Measurements from ENCODE around the gene PCDHB3.
"Not testable (repeated sequence)": the region's sequence is repeated elsewhere in the genome, so short reads cannot be mapped to it uniquely, and the experiment has no call there.

The PCDHB3 gene

DNA sequence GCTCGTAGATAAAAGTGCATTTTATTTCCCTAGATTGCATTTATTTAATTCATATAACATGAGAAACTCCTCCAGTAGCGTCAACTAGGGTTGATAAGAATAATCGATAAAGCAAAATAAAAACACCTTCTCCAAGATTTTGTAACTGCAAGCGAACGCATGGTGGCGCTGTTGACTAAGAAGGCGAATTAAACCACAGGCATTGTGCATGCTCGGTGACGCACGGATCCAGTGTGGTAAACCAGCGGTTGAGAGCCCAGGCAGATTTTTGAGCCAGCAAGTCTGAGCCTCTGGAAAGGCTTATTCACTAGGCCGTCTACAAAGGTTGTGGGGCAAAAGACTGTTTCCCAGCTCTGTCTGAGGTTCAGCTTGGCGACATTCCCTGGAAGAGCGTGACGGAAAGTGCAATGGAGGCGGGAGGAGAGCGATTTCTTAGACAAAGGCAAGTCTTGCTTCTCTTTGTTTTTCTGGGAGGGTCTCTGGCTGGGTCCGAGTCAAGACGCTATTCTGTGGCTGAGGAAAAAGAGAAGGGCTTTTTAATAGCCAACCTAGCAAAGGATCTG is at the start of gene PCDHB3:
PCDHB3 (plus strand) TSS at position 231 of the 563 bp plus-strand sequence; CDS start at position 408, 177 bp downstream.
- peak; percentile 21 for DNase-seq

GRCh38 chr5:141050622-141051520 is 49.4 kb upstream of the PCDHB3 start, which contains the start of gene PCDHB1:
PCDHB1 (plus strand) TSS chr5:141051374; CDS start chr5:141051471, 97 bp downstream.
- DNase-seq: no peak

DNA sequence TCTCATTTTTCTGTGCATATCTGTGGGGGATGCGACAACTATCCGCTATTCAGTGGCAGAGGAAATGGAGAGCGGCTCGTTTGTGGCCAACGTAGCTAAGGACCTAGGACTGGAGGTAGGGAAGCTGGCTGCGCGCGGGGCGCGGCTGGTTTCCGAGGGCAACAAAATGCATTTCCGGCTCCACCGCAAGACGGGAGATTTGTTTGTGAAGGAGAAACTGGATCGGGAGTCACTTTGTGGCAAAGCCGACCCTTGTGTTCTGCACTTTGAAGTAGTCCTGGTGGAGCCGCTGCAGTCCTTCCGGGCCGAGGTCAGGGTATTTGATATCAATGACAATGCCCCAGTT is 48.8 kb upstream of the PCDHB3 start:
- DNase-seq: no peak

GRCh38 chr5:141077826-141078225 is 22.4 kb upstream of the PCDHB3 start:
- DNase-seq: no peak

DNA sequence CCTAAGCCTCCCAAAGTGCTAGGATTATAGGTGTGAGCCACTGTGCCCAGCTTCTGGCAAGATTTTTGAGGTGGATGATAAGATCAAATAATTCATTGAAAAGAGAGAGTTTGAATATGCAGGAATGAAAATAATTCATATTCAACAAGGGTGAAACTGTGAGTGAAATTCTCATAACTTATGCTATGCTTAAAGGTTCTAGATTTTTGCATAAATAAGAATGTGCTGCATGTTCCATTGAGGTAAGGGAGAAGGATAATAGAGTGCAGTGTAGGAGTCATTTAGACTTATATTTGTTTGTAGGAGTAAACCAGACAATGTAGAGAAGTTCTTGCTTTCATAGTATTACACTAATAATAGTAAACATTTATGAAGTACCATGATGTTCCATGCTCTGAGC is 18.0 kb upstream of the PCDHB3 start:
- DNase-seq: no peak

DNA sequence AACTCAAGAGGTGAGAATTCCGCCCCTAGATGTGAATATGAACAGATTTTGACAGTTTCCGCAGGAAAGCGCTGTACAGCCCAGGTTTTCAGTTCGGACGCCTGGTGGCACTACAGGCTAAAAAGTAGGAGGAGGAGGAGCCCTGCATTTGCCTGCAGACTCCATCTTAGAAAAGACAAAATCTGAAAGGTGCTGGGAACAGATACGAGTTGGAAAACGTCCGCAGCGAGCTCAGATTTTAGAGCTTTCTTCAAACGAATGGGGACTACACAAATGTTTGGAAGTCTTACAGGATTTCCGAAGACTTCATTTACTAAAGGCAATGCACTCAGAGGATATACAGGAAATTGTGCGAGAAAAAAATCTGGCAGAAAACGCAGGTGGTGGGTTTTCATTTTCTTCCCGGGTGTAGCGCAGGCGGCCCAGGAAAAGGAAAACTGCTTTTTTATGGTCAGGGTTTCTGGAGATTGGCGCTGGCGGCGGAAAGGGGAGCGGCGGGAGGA is 15.7 kb upstream of the PCDHB3 start:
- DNase-seq: peak; percentile 42

DNA sequence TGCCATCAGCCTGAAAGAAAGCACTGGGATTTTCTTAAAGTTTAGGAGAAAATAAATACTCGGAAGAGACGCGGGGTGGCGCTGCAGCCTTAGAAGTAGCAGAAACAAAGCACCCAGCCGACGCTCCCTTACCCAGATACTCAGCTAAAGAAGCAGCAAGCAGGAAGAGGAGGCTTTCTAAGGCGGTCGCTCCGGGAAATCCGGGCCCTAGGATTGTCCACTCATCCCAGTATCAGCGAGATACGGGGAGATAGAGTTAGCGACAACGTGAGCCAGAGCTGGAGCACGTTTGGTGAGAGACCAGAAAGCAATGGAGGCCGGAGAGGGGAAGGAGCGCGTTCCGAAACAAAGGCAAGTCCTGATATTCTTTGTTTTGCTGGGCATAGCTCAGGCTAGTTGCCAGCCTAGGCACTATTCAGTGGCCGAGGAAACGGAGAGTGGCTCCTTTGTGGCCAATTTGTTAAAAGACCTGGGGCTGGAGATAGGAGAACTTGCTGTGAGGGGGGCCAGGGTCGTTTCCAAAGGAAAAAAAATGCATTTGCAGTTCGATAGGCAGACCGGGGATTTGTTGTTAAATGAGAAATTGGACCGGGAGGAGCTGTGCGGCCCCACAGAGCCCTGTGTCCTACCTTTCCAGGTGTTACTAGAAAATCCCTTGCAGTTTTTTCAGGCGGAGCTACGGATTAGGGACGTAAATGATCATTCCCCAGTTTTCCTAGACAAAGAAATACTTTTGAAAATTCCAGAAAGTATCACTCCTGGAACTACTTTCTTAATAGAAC is 5.6 kb upstream of the PCDHB3 start, which contains the start of gene PCDHB2:
PCDHB2 (plus strand) TSS at position 135 of the 782 bp plus-strand sequence; CDS start at position 311, 176 bp downstream.
- DNase-seq: no peak

DNA sequence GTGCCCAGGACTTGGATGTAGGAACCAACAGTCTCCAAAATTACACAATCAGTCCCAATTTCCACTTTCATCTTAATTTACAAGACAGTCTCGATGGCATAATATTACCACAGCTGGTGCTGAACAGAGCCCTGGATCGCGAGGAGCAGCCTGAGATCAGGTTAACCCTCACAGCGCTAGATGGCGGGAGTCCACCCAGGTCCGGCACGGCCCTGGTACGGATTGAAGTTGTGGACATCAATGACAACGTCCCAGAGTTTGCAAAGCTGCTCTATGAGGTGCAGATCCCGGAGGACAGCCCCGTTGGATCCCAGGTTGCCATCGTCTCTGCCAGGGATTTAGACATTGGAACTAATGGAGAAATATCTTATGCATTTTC is 5.0 kb upstream of the PCDHB3 start:
- DNase-seq: no peak

GRCh38 chr5:141096181-141096580 is 4.1 kb upstream of the PCDHB3 start:
- not testable (repeated sequence) for DNase-seq

DNA sequence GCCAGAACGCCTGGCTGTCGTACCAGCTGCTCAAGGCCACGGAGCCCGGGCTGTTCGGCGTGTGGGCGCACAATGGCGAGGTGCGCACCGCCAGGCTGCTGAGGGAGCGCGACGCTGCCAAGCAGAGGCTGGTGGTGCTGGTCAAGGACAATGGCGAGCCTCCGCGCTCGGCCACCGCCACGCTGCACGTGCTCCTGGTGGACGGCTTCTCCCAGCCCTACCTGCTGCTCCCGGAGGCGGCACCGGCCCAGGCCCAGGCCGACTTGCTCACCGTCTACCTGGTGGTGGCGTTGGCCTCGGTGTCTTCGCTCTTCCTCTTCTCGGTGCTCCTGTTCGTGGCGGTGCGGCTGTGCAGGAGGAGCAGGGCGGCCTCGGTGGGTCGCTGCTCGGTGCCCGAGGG is 3.7 kb upstream of the PCDHB3 start:
- DNase-seq: not testable (repeated sequence)

- DNase-seq: no peak
Measured at GRCh38 chr5:141101059-141101458, 786 bp downstream of the PCDHB3 start.

DNA sequence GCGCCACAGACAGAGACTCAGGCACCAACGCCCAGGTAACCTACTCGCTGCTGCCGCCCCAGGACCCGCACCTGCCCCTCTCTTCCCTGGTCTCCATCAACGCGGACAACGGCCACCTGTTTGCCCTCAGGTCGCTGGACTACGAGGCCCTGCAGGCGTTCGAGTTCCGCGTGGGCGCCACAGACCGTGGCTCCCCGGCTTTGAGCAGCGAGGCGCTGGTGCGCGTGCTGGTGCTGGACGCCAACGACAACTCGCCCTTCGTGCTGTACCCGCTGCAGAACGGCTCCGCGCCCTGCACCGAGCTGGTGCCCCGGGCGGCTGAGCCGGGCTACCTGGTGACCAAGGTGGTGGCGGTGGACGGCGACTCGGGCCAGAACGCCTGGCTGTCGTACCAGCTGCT is 1.8 kb downstream of the PCDHB3 start:
- not testable (repeated sequence) for DNase-seq

DNA sequence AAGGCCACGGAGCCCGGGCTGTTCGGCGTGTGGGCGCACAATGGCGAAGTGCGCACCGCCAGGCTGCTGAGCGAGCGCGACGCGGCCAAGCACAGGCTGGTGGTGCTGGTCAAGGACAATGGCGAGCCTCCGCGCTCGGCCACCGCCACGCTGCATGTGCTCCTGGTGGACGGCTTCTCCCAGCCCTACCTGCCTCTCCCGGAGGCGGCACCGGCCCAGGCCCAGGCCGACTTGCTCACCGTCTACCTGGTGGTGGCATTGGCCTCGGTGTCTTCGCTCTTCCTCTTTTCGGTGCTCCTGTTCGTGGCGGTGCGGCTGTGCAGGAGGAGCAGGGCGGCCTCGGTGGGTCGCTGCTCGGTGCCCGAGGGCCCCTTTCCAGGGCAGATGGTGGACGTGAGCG is 2.2 kb downstream of the PCDHB3 start:
- DNase-seq: not testable (repeated sequence)

DNA sequence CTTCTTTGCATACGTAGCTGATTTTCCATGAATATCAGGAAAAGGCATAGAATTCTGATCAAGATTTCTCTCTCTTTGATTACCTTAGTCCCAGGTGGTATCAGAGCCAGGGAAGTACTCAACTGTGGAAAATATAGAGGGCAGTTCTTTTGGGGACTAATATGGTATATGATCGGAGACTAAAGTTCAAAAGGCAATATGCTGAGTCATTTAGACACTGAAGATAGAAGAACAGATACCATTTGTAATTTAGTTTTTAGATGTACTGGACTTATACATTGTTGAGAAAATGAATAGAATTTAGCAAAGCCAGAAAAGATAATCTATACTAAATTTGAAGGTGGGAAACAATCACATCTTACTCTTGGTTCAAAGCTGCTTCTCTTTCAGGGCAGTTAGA is 5.1 kb downstream of the PCDHB3 start:
- DNase-seq: no peak

DNA sequence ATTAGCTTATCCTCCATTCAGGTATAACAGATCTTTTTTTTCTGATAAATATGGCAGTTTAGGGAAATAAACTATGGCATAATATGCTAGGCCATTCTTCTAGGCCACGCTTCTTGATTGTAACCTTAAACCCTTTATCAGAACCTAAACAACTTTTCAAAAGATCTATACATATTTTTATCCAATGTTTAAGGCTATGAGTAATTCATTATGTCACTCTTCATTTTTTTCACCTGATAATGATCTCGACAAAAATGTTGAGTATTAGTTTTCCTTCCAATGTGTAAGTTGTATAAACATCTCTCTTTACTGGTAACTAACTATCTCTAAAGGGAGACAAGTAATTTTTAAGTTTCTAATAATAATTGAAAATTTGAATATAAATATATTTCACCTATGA is 19.0 kb downstream of the PCDHB3 start:
- no peak for DNase-seq

DNA sequence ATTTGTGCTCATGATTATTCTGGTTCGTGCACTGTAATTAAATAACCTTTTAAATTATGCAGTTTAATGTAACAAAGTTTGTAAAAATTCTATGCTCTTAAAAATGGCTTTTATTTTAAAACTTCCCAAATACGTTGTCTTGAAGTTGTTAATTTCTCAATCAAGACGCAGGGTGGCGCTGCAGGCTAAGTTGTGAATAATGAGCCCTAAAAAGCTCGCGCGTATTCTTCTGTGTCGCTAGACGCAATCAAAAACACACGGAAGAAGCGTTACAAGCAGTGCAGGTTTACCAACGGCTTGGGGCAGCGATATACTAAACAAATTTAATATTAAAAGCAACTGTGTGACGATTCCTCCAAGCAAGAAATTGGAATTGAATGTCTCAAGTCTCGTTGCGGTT is 21.3 kb downstream of the PCDHB3 start, which contains the start of gene PCDHB4:
PCDHB4 (plus strand) TSS at position 256 of the 400 bp plus-strand sequence. CDS start 181 bp downstream, outside the sequence.
- no peak for DNase-seq

- DNase-seq: no peak
Measured at GRCh38 chr5:141121985-141122384, 21.7 kb downstream of the PCDHB3 start.

- DNase-seq: not testable (repeated sequence)
Measured at GRCh38 chr5:141123396-141124135, 23.3 kb downstream of the PCDHB3 start.

- DNase-seq: no peak
Measured at GRCh38 chr5:141127305-141127704, 27.0 kb downstream of the PCDHB3 start.

- no peak for DNase-seq
Measured at GRCh38 chr5:141135030-141135717, 34.9 kb downstream of the PCDHB3 start, which contains the start of gene PCDHB5. PCDHB5 (plus strand) TSS chr5:141135206; CDS start chr5:141135435, 229 bp downstream.

- no peak for DNase-seq
Measured at GRCh38 chr5:141135718-141136266, 35.5 kb downstream of the PCDHB3 start.

All from activated CD4-positive, alpha-beta T cell treated with anti-CD3 and anti-CD28 coated beads, Interleukin-2, amount 50 U/mL, for 16 hours (primary cell).